ENCODE results near the gene SNX6.

- TF ChIP-seq, protein P1, sequence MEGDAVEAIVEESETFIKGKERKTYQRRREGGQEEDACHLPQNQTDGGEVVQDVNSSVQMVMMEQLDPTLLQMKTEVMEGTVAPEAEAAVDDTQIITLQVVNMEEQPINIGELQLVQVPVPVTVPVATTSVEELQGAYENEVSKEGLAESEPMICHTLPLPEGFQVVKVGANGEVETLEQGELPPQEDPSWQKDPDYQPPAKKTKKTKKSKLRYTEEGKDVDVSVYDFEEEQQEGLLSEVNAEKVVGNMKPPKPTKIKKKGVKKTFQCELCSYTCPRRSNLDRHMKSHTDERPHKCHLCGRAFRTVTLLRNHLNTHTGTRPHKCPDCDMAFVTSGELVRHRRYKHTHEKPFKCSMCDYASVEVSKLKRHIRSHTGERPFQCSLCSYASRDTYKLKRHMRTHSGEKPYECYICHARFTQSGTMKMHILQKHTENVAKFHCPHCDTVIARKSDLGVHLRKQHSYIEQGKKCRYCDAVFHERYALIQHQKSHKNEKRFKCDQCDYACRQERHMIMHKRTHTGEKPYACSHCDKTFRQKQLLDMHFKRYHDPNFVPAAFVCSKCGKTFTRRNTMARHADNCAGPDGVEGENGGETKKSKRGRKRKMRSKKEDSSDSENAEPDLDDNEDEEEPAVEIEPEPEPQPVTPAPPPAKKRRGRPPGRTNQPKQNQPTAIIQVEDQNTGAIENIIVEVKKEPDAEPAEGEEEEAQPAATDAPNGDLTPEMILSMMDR (IDR thresholded peaks at IDR 0.05): no peak
- TF ChIP-seq POLR2A (IDR thresholded peaks at IDR 0.05): no peak
These were observed 91.0 kb downstream of the SNX6 start for GRCh38 chr14:34538871-34539406.

All from body of pancreas (tissue), 4 donors.